Stimulated activated CD4-positive, alpha-beta T cell treated with anti-CD3 and anti-CD28 coated beads, Interleukin-4, amount 100 ng/mL, for 4 hours (primary cell): ENCODE data around the gene DALRD3.
"Not testable (repeated sequence)": the region's sequence is repeated elsewhere in the genome, so short reads cannot be mapped to it uniquely, and the experiment has no call there.

Source experiments
- DNase-seq, 2 experiments: peaks; one replicate each; pipeline ENCODE4 v3.0.0-alpha.2; 2020

DALRD3 gene

DNA sequence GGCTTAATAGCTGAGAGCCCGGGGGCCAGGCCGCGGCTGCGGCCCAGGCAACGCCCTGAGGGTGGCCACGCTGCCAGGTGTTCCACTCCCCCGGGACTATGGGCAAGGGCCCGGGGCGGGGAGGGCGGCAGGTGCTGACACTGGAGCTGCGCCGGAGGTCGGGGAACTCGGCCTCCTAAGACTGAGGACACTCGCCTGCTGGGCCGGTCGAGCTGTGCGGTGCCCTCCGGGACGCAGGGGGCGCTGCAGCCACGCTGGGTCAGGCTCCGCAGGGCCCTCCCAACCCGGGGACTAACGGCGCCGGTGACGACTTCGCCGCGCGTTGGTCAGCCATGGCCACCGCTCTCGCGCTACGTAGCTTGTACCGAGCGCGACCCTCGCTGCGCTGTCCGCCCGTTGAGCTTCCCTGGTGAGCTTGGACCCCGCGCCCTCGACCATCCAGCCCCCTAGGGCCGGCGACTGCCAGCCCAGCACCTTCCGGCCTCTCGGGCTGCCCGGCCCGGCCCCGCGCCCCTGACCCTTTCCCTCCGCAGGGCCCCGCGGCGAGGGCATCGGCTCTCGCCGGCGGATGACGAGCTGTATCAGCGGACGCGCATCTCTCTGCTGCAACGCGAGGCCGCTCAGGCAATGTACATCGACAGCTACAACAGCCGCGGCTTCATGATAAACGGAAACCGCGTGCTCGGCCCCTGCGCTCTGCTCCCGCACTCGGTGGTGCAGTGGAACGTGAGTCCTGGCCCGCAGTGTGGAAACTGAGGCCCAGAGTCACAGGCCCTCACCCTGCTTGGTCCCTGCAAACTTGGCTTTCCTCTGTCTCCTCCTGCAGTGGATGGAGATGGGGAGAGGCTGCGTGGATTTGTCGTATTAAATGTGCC is 3.7 kb upstream of the DALRD3 start, which contains the start of gene NDUFAF3:
TSS of gene NDUFAF3 (plus strand) at position 309 of the 875 bp plus-strand sequence. CDS start at position 333, 24 bp downstream.
- peak; percentile 86 to 92 for DNase-seq

DNA sequence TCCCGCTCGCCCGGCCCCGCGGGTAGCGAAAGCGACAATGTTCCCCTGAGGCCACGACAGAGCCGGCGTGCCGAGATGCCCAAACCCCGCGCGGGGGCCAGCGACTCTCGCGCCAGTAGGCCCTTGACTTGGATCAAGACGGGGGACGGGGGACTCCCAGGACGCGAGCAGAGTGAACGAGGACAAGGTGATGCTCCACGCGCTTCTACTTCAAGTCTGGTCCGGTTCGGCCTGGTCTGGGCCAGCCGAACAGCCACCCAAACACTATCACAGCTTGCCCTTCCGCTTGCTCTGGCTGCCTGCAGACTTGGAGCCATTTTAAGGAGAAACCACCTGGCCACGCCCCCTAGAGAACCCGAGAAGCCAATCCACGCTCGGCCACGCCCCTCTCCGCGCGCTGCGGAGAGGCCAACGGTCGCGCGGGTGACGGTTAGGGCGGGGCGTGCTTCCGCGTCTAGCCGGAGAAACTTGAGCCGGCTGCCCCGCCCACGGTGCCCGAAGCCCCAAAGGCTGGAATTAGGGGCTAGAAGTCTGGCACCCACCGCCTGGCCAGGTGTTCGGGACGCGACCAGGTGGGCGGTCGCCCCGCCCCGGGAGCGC is 2.9 kb upstream of the DALRD3 start:
- DNase-seq, result peak; percentile 97 to 99

DNA sequence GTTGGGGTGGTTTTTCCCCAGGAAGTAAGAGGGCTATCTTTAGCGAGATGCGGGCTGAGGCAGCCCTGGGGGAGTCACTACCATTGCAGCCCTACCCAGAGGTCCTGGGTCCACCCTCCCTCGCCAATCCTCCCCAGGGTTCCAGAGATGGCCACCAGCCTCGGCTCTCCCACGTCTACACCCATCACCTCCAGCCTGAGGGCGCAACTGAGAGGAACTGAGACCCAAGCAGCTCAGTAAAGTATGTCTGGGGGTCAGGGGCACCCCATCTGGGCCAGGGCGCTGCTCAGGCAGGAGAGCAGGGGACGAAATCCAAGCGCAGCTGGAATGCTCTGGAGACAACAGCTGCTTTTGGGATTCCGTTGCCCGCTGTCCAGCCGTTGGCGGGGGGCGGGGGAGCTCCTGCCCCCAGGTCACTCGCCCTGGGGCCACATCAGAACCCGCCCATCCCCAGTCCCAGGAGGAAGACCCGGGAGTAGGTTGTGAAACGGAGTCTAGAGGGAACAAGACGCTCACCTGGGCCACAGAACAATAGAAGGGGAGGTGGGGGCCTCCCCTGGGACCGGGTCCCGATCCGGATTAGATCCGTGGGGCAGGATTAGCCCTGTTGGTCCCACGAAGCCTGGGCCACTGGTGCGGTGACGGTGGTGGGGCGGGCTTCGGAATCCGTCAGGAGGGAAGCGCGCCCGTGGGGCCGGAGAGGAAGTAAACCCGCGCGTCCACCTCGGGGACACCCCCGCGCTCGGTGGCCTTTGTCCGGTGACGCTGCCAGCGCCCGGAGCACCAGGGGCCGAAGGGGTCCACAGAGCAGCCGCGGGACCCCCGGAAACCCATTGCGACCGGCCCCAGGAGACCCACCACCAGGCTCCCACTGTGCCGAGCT is 2.2 kb upstream of the DALRD3 start:
- DNase-seq, result no peak

DNA sequence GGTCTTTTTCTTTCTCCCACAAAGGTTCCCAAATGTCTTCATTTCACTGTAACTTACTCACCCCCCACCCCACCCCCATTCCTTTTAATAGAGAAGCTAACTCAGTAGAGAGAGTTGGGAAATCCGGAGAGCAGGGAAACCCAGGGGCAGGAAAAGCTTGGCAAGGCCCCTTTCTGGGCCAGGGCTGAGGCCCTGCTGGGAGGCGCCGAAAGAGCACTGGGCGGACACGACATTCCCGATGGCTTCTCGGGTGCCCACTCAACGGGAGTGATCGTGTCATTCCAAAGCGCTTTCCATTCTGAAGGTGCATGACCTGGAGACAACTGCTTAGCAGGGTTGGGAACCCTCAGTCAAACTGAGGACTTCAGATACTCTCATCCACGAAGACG is 1.6 kb upstream of the DALRD3 start:
- DNase-seq, result no peak

DNA sequence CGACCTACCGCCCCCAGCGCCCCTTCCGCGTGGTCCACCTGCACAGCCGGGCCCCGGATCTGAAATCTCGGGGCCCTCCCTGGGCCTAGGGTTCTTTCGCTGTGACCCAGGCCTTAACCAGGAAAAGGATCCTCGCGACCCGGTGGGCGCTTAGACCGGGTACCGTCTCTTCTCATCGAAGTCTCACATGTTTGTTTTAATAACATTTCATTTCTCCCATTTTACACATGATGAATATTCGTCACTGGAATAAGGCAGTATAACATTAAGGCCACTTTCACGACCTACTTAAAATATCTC is 277 bp upstream of the DALRD3 start:
- no peak for DNase-seq

DNA sequence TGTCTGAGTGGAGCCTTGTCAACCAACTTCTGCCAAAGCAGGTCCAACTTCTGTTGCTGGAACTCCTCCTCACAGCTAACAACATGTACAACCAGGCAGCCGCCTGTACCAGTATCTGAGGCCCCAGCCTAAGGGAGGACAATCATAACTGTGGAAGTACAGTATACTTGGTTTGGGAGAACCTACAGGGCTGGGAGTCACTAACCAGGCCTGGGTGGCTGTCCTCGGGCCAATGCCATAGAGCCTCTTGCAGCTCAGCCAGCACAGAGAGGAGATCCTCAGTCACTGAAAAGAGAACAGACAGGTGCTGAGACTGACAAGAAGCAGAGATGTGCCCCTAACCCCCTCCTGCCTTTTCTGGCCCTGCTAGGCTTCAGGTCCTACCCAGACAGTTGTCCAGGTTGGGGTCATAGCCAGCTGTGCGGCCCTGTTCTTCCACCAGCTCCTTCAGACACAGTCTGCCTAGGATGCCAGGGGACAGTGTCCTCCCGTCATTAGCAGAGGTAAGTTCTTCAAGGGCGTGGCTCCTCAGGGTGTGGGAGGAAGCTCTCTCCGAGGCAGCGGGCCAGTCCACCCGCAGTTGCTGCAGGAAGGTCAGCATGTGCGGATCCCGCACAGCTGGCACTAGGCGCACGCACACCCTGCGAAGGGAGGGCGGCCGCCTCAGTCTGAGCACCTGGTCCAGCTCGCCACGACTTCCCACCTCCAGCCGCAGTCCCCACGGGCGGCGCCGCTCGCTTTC is 980 bp downstream of the DALRD3 start:
- DNase-seq, result no peak

DNA sequence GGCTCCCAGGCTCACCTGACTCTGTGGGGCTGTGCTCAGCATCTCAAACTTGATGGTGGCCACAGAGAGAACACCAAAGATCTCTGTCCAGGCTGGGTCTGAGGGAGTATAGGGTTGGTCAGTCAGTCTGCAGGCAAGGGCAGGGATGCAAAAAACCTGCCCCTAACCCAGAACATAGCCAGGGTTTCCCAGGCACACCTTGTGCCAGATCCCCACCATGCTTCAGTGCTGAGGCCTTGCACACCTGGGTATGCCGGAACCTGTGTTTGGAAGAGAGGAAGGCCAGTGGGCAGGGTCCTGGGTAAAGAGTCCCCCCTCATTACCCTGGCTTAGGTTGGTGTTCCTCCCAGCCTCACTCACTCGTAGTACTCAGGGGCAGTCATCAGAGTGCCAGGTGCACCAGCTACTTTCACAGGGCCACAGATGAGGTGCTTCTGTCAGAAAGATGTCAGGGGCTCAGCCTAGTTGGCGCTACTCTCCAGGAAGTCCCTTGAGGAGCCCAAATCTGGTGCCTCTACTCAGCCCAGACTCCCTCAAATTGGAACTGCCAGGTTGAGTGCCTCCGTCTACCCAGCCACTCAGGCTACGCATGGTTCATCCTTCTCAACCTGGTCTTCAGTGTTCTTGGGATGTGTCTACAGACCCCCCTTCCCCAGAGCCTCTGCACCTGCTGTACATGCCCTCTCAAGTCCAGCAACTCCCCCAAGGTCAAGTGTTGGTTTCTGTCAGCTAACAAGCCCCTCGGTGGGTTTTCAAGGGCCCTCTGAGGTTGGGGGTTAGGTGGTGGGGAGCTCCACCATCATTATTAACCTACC is 1.8 kb downstream of the DALRD3 start:
- no peak for DNase-seq

DNA sequence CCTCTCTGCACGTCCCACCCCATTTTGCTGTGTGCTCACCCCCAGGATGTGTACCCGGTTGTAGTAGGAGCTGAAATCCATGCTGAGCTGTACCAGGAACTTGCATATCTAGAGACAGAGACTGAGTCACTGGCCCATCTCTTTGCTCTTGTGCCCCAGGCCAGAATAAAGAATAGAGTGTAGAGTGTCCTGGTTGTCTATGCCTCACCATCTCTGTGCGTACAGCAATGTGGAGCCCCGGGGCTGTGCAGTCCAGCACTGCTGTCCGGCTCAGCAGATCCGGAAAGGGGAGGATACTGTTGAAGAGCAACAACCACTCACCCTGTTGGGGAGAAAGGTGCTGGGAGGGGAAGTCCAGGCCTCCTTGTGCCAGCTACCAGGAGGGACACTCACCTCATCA is 2.6 kb downstream of the DALRD3 start:
- no peak for DNase-seq

DNA sequence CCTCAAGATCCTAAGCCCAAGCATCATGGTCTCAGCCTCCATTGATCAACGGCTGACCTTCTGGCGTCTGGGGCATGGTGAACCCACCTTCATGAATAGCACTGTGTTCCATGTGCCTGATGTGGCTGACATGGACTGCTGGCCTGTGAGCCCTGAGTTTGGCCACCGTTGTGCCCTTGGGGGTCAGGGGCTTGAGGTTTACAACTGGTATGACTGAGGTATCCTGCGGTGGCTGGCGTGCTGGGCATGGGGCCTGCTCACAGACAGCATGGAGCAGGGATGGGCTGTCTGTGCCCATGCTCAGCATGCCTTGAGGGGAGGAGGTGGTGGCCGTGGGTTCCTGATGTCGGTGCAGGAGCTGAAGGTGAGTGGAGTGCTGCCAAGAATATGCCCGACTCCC is 3.3 kb downstream of the DALRD3 start:
- DNase-seq, result no peak

DNA sequence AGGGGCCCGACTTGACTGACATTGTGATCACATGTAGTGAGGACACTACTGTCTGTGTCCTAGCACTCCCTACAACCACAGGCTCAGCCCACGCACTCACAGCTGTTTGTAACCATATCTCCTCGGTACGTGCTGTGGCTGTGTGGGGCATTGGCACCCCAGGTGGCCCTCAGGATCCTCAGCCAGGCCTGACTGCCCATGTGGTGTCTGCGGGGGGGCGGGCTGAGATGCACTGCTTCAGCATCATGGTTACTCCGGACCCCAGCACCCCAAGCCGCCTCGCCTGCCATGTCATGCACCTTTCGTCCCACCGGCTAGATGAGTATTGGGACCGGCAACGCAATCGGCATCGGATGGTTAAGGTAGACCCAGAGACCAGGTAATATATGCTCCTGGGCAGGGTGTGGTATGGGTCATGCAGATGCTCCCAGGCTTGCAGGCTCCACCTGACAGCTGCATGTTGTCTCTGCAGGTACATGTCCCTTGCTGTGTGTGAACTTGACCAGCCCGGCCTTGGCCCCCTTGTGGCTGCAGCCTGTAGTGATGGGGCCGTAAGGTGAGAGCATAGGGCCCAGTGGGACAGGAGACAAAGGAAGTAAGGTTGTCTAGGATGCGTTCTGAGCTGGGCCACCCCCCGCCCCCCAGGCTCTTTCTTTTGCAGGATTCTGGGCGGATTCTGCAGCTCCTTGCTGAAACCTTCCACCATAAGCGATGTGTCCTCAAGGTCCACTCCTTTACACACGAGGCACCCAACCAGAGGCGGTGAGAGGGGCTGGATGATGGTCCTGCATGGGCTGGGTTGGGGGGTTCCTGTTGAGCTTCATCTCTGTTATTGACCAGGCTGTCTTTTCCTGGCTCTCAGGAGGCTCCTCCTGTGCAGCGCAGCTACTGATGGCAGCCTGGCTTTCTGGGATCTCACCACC is 4.4 kb downstream of the DALRD3 start:
- DNase-seq, result peak in 1 of 2 experiments; percentile 38

DNA sequence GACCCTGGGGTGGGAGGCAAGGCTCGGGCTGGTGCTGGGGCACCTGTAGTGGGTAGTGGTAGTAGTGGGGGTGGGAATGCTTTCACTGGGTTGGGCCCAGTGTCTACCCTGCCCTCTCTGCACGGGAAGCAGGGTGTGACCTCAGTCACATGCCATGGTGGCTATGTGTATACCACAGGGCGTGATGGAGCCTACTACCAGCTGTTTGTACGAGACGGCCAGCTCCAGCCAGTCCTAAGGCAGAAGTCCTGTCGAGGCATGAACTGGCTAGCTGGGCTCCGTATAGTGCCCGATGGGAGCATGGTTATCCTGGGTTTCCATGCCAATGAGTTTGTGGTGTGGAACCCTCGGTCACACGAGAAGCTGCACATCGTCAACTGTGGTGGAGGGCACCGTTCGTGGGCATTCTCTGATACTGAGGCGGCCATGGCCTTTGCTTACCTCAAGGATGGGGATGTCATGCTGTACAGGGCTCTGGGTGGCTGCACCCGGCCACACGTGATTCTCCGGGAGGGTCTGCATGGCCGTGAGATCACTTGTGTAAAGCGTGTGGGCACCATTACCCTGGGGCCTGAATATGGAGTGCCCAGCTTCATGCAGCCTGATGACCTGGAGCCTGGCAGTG is 5.2 kb downstream of the DALRD3 start:
- DNase-seq, result no peak

DNA sequence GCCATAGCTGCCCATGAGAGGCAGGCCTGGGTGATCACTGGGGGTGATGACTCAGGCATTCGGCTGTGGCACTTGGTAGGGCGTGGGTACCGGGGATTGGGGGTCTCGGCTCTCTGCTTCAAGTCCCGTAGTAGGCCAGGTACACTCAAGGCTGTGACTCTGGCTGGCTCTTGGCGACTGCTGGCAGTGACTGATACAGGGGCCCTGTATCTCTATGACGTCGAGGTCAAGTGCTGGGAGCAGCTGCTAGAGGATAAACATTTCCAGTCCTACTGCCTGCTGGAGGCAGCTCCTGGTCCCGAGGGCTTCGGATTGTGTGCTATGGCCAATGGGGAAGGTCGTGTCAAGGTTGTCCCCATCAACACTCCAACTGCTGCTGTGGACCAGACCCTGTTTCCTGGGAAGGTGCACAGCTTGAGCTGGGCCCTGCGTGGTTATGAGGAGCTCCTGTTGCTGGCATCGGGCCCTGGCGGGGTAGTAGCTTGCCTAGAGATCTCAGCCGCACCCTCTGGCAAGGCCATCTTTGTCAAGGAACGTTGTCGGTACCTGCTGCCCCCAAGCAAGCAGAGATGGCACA is 5.9 kb downstream of the DALRD3 start:
- no peak for DNase-seq

DNA sequence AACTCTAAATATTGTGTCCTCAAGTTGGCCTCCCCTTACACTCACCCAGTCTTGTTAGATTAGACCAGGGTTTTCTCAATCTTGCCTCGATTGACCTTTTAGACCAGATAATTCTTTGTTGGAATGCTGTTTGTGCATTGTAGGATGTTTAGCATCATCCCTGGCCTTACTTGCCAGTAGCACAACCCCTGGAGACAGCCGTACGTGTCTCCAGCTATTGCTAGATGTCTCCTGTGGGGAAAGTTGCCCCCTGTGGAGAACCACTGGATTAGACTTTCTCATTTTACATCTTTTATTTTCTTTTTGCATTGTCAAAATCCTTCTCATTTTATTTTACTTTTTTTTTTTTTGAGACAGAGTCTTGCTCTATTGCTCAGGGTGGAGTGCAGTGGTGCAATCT is 9.0 kb downstream of the DALRD3 start:
- DNase-seq, result no peak

DNA sequence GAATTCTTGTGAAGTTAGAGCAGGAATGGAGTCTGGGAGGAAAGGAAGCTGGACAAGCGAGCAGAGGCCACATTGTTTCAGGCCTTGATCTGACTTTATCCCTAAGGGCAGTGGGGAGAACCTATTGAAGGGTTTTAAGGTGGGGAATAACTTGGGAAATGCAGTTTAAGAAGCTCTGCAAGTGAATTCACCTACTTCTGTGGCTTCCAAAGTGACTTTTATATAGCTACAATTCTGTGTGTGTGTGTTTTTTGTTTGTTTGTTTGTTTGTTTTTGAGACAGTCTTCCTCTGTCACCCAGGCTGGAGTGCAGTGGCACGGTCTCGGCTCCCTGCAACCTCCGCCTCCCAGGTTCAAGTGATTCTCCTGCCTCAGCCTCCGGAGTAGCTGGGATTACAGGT is 9.8 kb downstream of the DALRD3 start:
- not testable (repeated sequence) for DNase-seq

DNA sequence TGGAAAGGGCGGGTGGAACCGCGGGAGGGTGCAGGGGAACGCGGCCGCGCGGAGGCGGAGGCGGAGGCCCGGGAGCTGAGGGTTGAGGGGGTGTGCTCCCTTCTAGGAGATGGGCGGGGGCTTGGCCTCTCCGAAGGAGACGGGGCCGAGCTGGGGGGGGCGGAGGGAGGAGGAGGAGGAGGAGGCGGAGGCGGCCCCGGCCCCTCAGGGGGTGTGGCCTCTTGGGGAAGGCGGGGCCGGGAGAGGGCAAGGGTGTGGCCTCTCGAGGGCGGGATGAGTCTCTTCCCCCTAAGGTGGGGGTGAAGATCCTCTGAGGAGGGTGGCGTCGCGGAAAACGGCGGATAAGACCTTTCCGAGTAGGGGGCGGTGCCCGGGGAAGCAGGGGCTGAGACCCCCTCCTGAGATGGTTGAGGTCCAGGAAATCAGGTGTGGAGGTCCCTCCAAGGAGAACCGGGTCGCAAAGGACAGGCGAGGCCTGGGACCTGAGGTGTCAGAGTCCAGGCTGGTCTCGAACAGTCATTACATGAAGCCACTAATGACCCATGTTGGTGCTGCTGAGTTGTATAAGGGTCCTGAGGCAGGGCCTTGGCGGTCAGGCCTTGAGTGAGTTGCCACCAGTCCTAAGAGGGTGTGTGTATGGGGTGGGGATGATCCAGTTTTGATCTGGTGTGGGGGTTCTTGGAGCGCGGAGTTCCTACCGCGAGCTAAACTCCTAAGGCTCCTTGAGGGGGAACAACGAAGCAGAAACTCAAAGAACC is 10.4 kb downstream of the DALRD3 start:
- DNase-seq, result peak; percentile 87 to 93

DNA sequence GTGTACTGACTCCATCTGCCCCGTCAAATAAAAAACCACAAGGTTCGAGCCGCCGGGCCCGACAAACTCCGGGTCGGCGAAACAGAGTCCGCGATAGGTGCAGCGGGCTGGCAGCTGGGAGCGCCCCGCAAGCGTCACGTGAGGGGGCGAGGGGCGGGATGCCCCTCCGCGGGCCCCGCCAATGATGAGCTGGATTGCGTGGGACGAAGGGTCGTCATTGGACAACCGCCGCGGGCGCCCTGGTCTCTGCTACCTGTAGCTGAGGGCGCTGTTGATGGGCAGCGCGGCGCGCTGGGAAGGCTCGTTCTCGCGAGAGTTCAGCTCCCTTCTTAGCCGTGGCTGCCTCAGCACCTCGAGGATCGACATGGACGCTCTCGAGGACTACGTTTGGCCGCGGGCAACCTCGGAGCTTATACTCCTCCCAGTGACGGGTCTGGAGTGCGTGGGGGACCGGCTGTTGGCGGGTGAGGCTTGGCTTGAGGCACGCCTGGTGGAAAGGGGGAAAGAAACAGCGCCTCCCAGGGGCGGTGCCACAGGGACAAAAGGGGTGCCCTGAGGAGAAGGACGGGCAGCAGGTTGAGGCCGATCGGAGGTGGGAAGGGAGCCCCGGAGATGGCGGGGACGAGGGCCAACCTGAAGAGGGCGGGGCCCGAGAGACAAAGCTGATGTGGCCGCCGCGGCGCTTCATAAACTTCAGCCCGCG is 11.2 kb downstream of the DALRD3 start, which contains the start of gene WDR6:
TSS of gene WDR6 (plus strand) at position 324 of the 703 bp plus-strand sequence. CDS start at position 365, 41 bp downstream.
- DNase-seq, result peak; percentile 94 to 98

DNA sequence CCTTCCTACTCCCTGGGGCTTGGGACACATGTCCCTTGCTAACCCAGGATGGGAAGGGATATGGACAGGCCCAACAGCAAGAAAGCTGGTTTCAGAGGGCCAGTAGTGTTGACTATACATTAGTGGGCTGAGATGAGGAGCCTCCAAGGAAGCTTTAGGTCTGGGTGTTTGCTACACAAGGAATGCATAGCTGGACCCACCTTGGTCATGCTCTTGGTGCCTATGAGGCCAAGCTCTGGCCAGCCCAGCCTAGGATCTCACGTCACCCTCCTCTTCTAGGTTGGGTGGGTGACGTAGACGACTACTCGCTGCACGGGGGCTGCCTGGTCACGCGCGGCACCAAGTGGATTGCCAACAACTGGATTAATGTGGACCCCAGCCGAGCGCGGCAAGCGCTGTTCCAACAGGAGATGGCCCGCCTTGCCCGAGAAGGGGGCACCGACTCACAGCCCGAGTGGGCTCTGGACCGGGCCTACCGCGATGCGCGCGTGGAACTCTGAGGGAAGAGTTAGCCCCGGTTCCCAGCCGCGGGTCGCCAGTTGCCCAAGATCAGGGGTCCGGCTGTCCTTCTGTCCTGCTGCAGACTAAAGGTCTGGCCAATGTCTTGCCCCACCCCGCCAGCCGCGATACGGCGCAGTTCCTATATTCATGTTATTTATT is 11.8 kb downstream of the DALRD3 start:
- no peak for DNase-seq

DNA sequence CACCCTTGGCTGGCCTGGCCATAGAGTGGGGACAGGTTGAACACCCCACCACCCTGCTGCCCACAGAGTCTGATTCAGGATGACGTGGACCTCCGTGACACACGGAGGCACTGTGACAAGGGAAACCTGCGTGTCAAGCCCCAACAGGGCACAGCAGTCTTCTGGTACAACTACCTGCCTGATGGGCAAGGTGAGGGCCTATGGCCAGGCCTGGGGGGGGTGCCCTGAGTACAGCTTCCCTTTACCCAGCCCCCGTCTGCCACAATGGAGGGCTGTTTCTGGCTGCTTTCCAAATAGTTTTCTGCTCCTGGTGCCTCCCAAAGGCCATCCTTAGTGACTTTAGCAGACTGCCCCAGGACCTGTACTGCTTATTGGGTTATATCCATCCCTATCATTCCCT is 12.4 kb downstream of the DALRD3 start:
- DNase-seq, result no peak
